HG02870 (cell line): Measurements from ENCODE around the gene TMEM145.
"Not testable (repeated sequence)": the region's sequence is repeated elsewhere in the genome, so short reads cannot be mapped to it uniquely, and the experiment has no call there.

Experiments
- ATAC-seq: cut with Tn5 transposase; IDR thresholded peaks from one replicate; pipeline ENCODE4 v1.9.1; 2021; ENCODE audit warnings: mild to moderate bottlenecking, moderate library complexity; ENCODE audit not compliant: unreplicated experiment

Gene TMEM145

DNA sequence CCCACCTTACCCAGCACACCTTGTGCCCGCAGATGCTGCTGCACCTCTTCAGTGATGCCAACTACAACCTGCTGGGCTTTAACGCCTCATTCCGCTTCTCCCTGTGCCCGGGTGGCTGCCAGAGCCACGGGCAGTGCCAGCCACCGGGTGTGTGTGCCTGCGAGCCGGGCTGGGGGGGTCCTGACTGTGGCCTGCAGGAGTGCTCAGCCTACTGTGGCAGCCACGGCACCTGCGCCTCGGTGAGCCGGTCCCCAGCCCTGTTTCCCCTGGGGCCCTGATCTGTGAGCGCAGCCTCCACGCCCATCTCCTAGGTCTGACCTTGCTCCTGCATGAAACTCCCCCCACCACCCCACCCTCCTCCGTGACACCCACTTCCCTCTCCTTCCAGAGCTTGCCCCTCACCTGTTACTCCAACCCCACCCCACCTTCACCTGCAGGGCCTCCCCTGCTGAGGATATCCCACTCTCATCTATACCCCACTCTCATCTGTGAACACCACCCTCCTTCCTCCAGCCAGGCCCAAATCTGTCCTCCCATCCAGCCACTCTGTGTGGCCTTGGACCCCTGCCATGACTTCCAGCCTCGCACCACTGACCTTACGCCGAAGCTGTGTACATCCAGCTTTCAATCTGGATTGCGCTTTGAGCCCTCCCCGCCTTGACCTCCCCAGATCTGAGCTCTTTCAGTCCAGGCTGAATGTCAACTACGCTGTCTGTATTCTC, 21.0 kb downstream of the TMEM145 start:
- no peak for ATAC-seq

DNA sequence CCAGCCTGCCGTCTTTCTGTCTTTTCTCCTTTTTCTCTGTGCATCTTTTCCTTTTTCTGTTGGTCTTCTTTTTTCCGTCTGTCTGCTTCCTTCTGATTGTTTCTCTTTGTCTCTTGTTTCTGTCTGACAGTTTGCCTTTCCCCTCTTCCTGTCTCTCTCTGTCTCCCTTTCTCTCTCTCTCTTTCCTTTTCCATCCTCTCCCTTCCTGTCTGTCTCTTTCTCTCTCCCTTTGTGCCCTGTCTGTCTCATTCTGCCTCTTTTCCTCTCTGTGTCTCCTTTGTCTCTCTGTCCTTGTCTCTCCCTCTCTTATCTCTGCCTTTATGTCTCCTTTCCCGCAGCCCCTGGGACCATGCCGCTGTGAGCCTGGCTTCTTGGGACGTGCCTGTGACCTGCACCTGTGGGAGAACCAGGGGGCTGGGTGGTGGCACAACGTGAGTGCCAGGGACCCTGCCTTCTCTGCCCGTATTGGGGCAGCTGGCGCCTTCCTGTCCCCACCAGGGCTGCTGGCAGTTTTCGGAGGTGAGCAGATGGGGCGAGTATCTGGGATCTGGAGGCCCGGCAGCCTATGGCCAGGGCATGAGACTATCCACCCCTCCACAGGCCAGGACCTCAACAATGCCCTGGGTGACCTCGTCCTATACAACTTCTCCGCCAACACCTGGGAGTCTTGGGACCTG, 21.7 kb downstream of the TMEM145 start:
- no peak for ATAC-seq

DNA sequence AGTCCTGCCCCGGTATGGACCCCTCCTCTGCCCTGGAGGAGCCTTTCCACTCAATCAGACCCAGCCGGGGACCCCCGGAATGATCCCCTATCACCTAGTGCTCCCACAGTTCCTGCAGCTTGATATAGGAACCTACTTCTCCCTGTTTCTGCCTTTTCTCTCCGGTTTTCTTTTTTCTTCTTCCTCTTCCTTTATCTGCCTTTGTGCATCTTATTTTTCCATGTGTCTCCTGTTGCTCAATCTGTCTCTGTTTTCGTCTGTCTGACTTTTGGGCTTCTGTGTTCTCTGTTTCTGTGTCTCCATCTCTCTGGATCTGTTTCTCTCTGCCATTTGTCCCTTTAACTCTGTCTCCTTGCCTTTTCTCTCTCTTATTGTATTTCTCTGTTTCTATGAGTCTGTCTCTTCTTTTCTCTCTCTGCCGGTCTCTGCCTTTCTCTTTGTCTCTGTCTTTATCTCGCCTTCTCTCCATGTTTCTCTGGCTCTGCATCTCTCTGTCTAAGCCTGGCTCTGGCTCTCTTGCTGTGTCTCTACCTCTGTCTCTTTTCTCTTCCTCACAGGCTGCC, 22.3 kb downstream of the TMEM145 start:
- ATAC-seq = no peak

DNA sequence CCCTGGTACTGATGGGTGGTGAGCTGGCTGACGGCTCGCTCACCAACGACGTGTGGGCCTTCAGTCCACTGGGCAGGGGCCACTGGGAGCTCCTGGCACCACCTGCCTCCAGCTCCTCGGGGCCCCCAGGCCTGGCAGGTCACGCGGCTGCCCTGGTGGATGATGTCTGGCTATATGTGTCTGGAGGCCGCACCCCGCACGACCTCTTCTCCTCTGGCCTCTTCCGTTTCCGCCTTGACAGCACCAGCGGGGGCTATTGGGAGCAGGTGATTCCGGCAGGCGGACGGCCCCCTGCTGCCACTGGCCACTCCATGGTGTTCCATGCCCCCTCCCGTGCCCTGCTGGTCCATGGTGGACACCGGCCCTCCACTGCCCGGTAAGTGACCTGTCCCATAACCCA, 22.9 kb downstream of the TMEM145 start:
- no peak for ATAC-seq

DNA sequence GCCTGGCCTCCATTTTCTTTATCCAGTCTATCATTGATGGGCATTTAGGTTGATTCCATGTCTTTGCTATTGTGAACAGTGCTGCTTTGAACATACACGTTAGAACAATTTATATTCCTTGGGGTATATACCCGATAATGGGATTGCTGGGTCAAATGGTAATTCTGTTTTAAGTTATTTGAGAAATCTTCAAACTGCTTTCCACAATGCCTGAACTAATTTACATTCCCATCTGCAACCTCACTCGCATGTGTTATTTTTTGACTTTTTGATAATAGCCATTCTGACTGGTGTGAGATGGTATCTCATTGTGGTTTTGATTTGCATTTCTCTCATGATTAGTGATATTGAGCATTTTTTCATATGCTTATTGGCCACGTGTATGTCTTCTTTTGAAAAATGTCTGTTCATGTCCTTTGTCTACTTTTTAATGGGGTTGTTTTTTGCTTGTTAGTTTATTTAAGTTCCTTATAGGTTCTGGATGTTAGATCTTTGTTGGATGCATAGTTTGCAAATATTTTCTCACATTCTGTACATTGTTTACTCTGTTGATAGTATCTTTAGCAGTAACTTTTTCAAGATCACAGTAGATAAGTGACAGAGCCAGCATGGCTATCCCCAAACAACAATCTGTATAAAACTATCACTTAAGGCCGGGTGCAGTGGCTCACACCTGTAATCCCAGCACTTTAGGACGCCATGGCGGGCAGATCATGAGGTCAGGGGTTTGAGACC, 26.2 kb downstream of the TMEM145 start:
- not testable (repeated sequence) for ATAC-seq

DNA sequence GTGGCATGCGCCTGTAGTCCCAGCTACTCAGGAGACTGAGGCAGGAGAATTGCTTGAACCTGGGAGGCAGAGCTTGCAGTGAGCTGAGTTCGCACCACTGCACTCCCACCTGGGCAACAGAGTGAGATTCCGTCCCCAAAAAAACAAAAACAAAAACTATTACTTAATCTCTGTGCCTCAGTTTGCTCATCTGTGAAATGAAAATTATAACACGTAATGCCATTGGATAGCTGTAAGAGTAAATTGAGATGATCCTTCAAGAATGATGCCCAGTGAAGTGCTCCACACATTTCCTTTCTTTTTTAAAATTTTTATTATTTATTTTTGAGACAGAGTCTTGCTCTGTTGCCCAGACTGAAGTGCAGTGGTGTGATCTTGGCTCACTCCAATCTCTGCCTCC, 26.8 kb downstream of the TMEM145 start:
- not testable (repeated sequence) for ATAC-seq

DNA sequence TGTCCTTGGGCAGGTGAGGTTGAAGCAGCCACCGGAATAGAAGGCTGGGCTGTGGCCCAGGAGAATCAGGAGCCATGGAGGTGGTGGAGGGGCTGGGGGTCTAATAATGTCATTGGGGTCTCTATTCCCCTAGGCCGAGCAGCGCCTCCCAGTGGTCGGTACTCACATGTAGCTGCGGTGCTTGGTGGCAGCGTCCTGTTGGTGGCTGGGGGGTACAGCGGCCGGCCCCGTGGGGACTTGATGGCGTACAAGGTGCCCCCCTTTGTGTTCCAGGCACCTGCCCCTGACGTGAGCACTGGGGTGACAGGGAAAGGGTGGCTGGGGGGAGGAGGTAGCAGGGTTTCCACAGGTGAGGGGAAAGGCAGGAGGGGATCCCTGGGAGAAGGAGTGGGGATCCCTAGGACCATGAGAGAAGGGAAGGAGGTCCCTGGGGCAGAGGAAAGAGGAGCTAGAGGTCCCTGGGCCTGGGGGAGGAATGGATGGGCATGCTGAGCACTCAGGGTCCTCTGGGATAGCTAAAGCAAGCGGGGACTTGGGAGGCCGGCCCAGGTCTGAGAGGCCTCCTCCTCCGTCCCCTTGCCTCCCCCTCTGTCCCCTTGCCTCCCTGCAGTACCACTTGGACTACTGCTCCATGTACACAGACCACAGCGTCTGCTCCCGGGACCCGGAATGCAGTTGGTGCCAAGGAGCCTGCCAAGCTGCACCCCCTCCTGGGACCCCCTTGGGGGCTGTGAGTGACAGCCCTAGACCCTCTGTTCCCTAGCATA, 30.4 kb downstream of the TMEM145 start:
- no peak for ATAC-seq

DNA sequence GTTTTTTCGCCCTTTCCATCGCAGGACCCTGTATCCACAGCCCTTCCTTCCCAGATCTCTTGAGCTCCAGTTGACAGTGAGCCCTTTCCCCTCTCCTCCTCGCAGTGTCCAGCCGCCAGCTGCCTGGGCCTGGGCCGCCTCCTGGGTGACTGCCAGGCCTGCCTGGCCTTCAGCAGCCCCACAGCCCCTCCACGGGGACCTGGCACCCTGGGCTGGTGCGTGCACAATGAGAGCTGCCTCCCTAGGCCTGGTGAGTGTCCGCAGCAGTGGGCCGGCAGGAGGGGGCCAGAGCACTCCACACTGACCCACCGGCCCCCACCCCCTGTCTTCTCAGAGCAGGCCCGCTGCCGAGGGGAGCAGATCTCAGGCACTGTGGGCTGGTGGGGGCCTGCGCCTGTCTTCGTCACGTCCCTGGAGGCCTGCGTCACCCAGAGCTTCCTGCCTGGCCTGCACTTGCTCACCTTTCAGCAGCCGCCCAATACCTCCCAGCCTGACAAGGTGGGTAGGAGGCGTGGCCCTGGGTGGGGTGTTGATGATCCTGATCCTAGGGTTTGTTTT, 31.3 kb downstream of the TMEM145 start:
- no peak for ATAC-seq

DNA sequence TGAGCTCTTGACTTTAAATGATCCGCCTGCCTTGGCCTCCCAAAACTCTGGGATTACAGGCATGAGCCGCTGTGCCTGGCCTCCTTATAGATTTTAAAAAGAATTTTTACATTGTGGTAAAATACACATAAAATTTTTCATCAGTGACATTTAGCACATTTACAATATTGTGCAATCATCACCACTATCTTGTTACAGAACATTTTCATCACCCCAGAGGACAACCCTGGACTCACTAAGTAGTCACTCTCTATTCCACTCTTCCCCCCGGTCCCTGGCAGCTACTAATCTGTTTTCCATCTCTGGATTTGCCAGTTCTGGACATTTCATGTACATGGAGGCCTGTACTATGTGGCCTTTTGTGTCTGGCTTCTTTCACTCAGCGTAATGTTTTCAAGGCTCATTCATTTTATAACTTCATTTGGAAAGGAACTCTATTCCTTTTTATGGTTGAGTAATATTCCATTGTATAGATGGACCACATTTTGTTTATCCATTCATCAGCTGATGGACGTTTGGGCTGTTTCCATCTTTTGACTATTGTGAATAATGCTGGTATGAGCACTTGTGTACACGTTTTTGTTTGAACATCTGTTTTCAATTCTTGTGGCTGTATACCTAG, 32.2 kb downstream of the TMEM145 start:
- ATAC-seq = no peak

DNA sequence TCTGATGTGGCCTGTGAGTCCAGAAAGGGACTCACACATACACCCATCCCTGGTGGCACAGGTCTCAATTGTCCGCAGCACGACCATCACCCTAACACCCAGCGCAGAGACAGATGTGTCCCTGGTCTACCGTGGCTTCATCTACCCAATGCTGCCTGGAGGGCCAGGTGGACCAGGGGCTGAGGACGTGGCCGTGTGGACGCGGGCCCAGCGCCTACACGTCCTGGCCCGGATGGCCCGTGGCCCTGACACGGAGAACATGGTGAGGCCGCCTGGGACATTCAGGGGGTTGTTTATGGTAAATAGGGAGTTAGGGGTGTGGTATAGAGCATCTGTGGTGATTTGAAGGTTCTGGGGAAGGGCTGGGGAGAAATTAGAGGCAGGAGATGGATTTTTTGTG, 35.1 kb downstream of the TMEM145 start:
- ATAC-seq = no peak

DNA sequence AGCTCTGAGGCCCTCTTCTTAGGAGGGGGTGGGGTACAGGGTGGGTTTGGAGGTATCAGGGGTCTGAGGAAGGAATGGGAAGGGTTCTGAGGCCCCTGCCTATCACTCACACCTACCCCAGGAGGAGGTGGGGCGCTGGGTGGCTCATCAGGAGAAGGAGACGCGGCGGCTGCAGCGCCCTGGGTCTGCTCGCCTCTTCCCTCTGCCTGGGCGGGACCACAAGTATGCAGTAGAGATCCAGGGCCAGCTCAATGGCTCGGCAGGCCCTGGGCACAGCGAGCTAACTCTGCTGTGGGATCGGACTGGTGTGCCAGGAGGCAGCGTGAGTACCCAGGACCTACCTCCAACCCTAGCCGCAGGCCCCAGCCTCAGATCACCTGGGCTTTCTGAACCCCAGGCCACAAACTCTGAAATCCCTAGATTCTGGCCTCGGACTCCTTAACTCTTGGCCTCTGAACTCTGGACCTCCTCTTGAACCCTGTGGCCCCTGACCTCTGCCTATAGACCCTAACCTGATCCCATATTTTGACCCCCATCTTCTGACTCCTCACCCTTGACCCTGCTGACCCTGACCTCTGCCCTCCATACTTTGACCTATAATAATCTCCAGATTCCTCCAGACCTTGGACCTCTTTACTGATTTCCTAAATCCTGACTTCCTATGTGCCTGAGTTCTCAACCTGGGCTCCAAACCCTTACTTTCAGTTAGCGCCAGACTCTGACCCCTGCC, 36.4 kb downstream of the TMEM145 start:
- no peak for ATAC-seq

DNA sequence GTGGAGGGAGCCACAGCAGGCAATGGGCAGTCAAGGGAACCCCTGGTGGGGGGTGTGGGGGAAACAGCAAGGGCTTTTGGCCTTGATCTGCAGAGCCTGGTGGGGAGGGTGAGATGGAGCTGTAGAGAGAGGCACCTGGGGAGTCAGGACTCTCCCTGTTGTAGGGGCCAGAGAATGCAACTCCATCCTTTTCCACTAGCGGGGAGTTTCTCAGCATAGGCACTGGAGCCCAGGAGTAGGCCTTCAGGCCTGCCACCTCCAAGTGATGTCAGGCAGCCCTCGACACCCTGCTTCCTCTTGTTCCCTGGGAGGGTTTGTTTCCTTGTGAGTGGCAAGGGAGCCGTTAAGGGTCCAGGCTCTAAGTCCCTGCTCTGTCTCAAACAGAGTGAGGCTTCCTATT, 37.3 kb downstream of the TMEM145 start:
- no peak for ATAC-seq

DNA sequence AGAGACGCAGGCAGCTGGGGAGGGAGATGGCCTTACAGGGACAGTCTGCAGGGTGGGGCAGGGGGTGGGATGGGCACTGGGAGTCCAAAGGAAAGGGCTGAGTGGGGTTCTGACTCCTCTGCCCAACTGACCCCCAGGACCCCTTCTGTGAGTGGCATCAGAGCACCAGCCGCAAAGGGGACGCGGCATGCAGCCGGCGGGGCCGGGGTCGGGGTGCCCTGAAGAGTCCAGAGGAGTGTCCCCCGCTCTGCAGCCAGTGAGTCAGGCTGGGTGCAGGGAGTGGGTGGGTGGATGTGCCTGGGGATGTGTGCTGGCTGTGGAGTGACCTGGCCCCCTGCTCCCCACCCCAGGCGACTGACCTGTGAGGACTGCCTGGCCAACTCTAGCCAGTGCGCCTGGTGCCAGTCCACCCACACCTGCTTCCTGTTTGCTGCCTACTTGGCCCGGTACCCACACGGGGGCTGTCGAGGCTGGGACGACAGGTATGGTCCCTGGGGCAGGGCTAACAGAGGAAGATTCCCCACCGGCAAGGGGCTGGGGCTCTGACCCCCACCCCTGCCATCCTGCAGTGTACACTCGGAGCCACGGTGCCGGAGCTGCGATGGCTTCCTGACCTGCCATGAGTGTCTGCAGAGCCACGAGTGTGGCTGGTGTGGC, 38.1 kb downstream of the TMEM145 start:
- ATAC-seq = no peak

DNA sequence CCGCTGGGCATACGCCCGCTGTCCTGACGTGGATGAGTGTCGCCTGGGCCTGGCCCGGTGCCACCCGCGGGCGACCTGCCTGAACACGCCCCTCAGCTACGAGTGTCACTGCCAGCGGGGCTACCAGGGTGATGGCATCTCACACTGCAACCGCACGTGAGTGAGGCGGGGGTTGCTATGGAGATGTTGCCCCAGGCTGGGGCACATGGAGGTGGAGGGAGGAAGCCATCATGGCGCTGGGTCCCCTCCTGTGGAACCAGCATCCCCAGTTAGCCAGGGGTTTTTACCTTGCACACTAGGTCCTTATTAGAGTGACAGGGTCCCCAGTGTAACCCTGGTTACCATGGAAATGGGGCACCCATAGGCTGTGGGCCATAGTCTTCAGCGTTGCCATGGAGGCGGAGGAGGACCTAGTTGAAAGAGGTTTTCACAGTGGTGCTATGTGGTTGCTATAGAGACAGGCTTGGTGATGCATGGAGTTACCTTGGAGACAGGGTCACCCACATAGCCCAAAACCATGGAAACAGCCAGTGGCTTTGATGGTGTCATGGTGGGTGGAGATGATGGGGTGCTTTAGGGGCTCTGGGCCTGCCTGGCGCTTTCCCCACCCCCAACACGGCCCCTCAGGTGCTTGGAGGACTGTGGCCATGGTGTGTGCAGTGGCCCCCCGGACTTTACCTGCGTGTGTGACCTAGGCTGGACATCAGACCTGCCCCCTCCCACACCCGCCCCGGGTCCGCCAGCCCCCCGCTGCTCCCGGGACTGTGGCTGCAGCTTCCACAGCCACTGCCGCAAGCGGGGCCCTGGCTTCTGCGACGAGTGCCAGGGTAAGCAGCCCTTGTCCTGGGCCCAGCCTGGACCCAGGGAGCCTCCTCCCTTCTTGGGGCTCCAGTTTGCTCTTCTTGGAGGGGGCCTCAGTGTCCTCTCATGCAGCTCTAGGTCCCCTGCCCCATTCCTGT, 39.5 kb downstream of the TMEM145 start:
- ATAC-seq = no peak

DNA sequence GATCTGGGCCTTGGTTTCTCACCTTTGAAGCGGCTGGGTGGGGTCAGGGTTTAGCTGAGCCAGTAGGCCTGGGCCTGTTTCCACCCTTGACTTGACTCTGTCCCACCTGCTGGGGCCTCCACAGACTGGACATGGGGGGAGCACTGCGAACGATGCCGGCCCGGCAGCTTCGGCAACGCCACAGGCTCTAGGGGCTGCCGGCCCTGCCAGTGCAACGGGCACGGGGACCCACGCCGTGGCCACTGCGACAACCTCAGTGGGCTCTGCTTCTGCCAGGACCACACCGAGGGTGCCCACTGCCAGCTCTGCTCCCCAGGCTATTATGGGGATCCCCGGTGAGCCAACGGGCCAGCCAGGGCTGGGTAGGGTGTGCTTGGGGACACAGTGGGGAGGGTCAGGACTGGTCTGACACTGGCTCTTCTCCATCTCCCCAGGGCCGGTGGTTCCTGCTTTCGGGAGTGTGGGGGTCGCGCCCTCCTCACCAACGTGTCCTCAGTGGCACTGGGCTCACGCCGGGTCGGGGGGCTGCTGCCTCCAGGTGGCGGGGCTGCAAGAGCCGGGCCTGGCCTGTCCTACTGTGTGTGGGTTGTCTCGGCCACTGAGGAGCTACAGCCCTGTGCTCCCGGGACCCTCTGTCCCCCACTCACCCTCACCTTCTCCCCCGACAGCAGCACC, 40.4 kb downstream of the TMEM145 start:
- no peak for ATAC-seq

DNA sequence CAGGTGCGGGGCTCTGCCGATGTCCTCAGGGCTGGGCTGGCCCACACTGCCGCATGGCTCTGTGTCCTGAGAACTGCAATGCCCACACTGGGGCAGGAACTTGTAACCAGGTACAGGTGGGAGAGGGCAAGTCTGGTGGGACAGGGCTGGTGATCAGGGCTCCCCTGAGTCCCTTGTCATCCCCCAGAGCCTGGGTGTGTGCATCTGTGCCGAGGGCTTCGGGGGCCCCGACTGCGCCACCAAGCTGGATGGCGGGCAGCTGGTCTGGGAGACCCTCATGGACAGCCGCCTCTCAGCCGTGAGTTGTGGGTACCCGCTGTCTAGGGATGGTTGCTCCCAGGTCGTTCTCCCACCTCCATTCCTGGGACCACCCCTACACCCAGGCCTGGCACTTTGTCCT, 42.8 kb downstream of the TMEM145 start:
- no peak for ATAC-seq

DNA sequence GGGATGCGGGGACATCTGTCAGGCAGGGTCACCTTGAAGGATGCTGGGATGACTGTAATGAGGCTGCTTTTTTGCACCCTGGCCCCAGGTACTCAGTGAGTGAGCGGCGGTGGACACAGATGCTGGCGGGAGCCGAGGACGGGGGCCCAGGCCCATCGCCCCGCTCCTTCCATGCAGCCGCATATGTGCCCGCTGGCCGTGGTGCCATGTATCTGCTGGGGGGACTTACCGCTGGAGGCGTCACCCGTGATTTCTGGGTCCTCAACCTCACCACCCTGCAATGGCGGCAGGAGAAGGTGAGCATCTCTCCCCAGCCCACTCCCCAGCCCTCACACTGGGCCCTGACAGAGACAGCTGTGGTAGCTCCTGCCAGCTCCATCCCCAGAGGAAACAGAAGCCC, 43.6 kb downstream of the TMEM145 start:
- ATAC-seq = no peak
